A549 (cell line): ENCODE measurements around the gene CSRNP2.

Experiments
- CTCF ChIP-seq: fragments of >200 bp; sonication (Bioruptor Twin); formaldehyde crosslinking; IDR thresholded peaks from 3 replicates; pipeline ENCODE4 v1.5.1; 2016
- POLR2A ChIP-seq: IDR thresholded peaks from 2 replicates; pipeline ENCODE4 v1.6.1; 2012; ENCODE audit warnings: mild to moderate bottlenecking, low read length

GRCh38 chr12:51075390-51075789, 8.0 kb downstream of the CSRNP2 start:
- TF ChIP-seq CTCF (no peak), POLR2A (no peak)
